H9 (cell line): Measurements from ENCODE around the gene PLD2. TPM values are rescaled to one million over a fixed set of nuclear protein-coding genes. Genes with fewer than 3 reads are reported as not detected.

ENCODE experiments used
- DNase-seq: peaks from one replicate; pipeline ENCODE4 v3.0.0-alpha.2; 2017
- H2AFZ ChIP-seq: one replicate; pipeline ENCODE4 v1.6.1; 2013; ENCODE audit warnings: mild to moderate bottlenecking, low read length, control low read depth, moderate library complexity
- H2AK5ac ChIP-seq: 2 replicates; pipeline ENCODE4 v1.6.1; 2013; ENCODE audit warnings: low read length, control low read depth, mixed read lengths; ENCODE audit not compliant: insufficient read length
- H2BK120ac ChIP-seq: one replicate; pipeline ENCODE4 v1.6.1; 2013; ENCODE audit warnings: low read depth, mild to moderate bottlenecking, low read length, control low read depth, inconsistent platforms; ENCODE audit not compliant: poor library complexity, severe bottlenecking
- H2BK12ac ChIP-seq: 2 replicates; pipeline ENCODE4 v1.6.1; 2013; ENCODE audit warnings: low read length, control low read depth, mixed read lengths, low read depth; ENCODE audit not compliant: insufficient read length
- H2BK15ac ChIP-seq: 2 replicates; pipeline ENCODE4 v1.6.1; 2013; ENCODE audit warnings: low read depth, low read length, control low read depth
- H2BK20ac ChIP-seq: one replicate; pipeline ENCODE4 v1.6.1; 2013; ENCODE audit warnings: low read depth, mild to moderate bottlenecking, low read length, control low read depth, inconsistent platforms; ENCODE audit not compliant: poor library complexity, severe bottlenecking
- H2BK5ac ChIP-seq: 2 replicates; pipeline ENCODE4 v1.6.1; 2013; ENCODE audit warnings: low read length, control low read depth, mixed read lengths; ENCODE audit not compliant: insufficient read length
- H3K14ac ChIP-seq: 2 replicates; pipeline ENCODE4 v1.6.1; 2013; ENCODE audit warnings: low read length, control low read depth; ENCODE audit not compliant: insufficient read depth
- H3K18ac ChIP-seq: 2 replicates; pipeline ENCODE4 v1.6.1; 2013; ENCODE audit warnings: low read depth, mild to moderate bottlenecking, mixed read lengths, low read length, control low read depth; ENCODE audit not compliant: insufficient read length
- H3K23ac ChIP-seq: 2 replicates; pipeline ENCODE4 v1.6.1; 2013; ENCODE audit warnings: low read length, control low read depth, mixed read lengths, low read depth; ENCODE audit not compliant: insufficient read length
- H3K23me2 ChIP-seq: 2 replicates; pipeline ENCODE4 v1.6.1; 2013; ENCODE audit warnings: low read depth, mild to moderate bottlenecking, mixed read lengths, low read length, control low read depth; ENCODE audit not compliant: insufficient read length, poor library complexity, severe bottlenecking
- H3K27ac ChIP-seq: 2 replicates; pipeline ENCODE4 v1.5.1; 2013; ENCODE audit warnings: low read length, control low read depth, mixed read lengths, low read depth; ENCODE audit not compliant: insufficient read length
- H3K27me3 ChIP-seq: 2 replicates; pipeline ENCODE4 v1.6.1; 2013; ENCODE audit warnings: low read length, control low read depth, inconsistent platforms; ENCODE audit not compliant: insufficient read depth
- H3K4ac ChIP-seq: 2 replicates; pipeline ENCODE4 v1.6.1; 2013; ENCODE audit warnings: low read depth, mild to moderate bottlenecking, control low read depth, inconsistent platforms, low read length, moderate library complexity
- H3K4me1 ChIP-seq: 2 replicates; pipeline ENCODE4 v1.6.1; 2013; ENCODE audit warnings: low read length, control low read depth, inconsistent platforms; ENCODE audit not compliant: insufficient read depth
- H3K4me2 ChIP-seq: 2 replicates; pipeline ENCODE4 v1.6.1; 2013; ENCODE audit warnings: low read length, control low read depth, mixed read lengths; ENCODE audit not compliant: insufficient read length, insufficient read depth
- H3K56ac ChIP-seq: 2 replicates; pipeline ENCODE4 v1.6.1; 2013; ENCODE audit warnings: low read depth, mild to moderate bottlenecking, mixed read lengths, low read length, control low read depth; ENCODE audit not compliant: insufficient read length
- H3K79me1 ChIP-seq: 2 replicates; pipeline ENCODE4 v1.6.1; 2013; ENCODE audit warnings: low read depth, mild to moderate bottlenecking, moderate library complexity, low read length, control low read depth, inconsistent platforms; ENCODE audit not compliant: insufficient read depth, poor library complexity, severe bottlenecking
- H3K79me2 ChIP-seq: 2 replicates; pipeline ENCODE4 v1.6.1; 2013; ENCODE audit warnings: low read length, control low read depth, inconsistent platforms; ENCODE audit not compliant: insufficient read depth
- H3K9ac ChIP-seq: 2 replicates; pipeline ENCODE4 v1.6.1; 2013; ENCODE audit warnings: low read length, control low read depth, mixed read lengths; ENCODE audit not compliant: insufficient read length; ENCODE audit errors: extremely low read depth
- H3K9me3 ChIP-seq: one replicate; pipeline ENCODE4 v1.6.1; 2013; ENCODE audit warnings: low read depth, low read length, inconsistent platforms; ENCODE audit not compliant: control insufficient read depth
- H3T11ph ChIP-seq: one replicate; pipeline ENCODE4 v1.6.1; 2013; ENCODE audit warnings: mild to moderate bottlenecking, low read length, control low read depth, inconsistent platforms
- H4K20me1 ChIP-seq: one replicate; pipeline ENCODE4 v1.6.1; 2013; ENCODE audit not compliant: control insufficient read depth, insufficient read length, insufficient read depth
- H4K5ac ChIP-seq: 2 replicates; pipeline ENCODE4 v1.6.1; 2013; ENCODE audit warnings: low read depth, mild to moderate bottlenecking, mixed read lengths, low read length, control low read depth; ENCODE audit not compliant: insufficient read length
- H4K8ac ChIP-seq: replicated peaks from 2 replicates; pipeline ENCODE4 v1.6.1; 2013; ENCODE audit warnings: low read length, control low read depth, mixed read lengths, low read depth; ENCODE audit not compliant: insufficient read length
- H4K91ac ChIP-seq: 2 replicates; pipeline ENCODE4 v1.6.1; 2013; ENCODE audit warnings: low read depth, mild to moderate bottlenecking, moderate library complexity, mixed read lengths, low read length, control low read depth; ENCODE audit not compliant: insufficient read length
- H3K27ac Mint-ChIP-seq, 3 experiments: 2 replicates in 2 of 3; 3 replicates in 1 of 3; pipeline ENCODE4 v1.8.0; 2020 to 2021; ENCODE audit warnings: mixed read lengths in 3 of 3, mild to moderate bottlenecking in 1 of 3, moderate library complexity in 1 of 3
- H3K27me3 Mint-ChIP-seq: 2 replicates; pipeline ENCODE4 v1.8.0; 2021; ENCODE audit warnings: low read depth, mild to moderate bottlenecking, moderate library complexity, mixed read lengths
- H3K36me3 Mint-ChIP-seq, 3 experiments: 2 replicates in 2 of 3; 3 replicates in 1 of 3; pipeline ENCODE4 v1.8.0; 2020 to 2021; ENCODE audit warnings: low read depth in 3 of 3, mixed read lengths in 3 of 3; ENCODE audit not compliant: insufficient read depth in 1 of 3
- H3K4me1 Mint-ChIP-seq, 2 experiments: 2 replicates each; pipeline ENCODE4 v1.8.0; 2020; ENCODE audit warnings: mixed read lengths in 2 of 2
- H3K4me3 Mint-ChIP-seq, 2 experiments: 2 replicates in 1 of 2; 3 replicates in 1 of 2; pipeline ENCODE4 v1.8.0; 2020 to 2021; ENCODE audit warnings: mild to moderate bottlenecking in 2 of 2, mixed read lengths in 2 of 2, moderate library complexity in 1 of 2
- H3K9me3 Mint-ChIP-seq, 2 experiments: 2 replicates in 1 of 2; 3 replicates in 1 of 2; pipeline ENCODE4 v1.8.0; 2020; ENCODE audit warnings: mild to moderate bottlenecking in 2 of 2, mixed read lengths in 2 of 2, moderate library complexity in 1 of 2
- CTCF ChIP-seq: fragments of 200-600 bp; sonication (generic); conservative IDR thresholded peaks from 3 replicates; pipeline ENCODE4 v1.8.0; 2021; ENCODE audit warnings: antibody characterized with exemption, mild to moderate bottlenecking
- WGBS: extraction: QIAGEN DNeasy Blood & Tissue Kit; methylation state at CpG from one replicate; pipeline ENCODE4 v1.1.7; 2013; ENCODE audit warnings: missing lambda C conversion rate, low lambda C conversion rate, mixed read lengths; ENCODE audit not compliant: insufficient read length; ENCODE audit errors: extremely low coverage; 5-methylcytosine and 5-hydroxymethylcytosine counted together
- total RNA-seq: library from RNA; stranded (reverse); gene quantifications from 2 replicates; pipeline ENCODE4 v1.2.1, GENCODE V29; 2021

Gene PLD2
- total RNA-seq, 1 experiment from 2014 or later = 63.3 TPM

- Histone ChIP-seq H4K5ac (no peak overlapping the region), H2BK15ac (no peak overlapping the region), H4K8ac (no peak overlapping the region), H3K56ac (no peak overlapping the region), H3K4ac (no peak overlapping the region), H2BK12ac (no peak overlapping the region), H2BK120ac (no peak overlapping the region), H3K14ac (no peak overlapping the region), H3K23ac (no peak overlapping the region), H3K4me2 (no peak overlapping the region), H3T11ph (no peak overlapping the region), H3K23me2 (no peaks in the 10 kb centered on the region), H2BK5ac (no peak overlapping the region), H2AFZ (no peak overlapping the region), H2AK5ac (no peak overlapping the region), H3K79me2 (no peaks in the 10 kb centered on the region), H3K27me3 (no peaks in the 10 kb centered on the region), H3K79me1 (no peaks in the 10 kb centered on the region), H4K20me1 (no peaks in the 10 kb centered on the region), H3K18ac (no peak overlapping the region), H3K9ac (no peak overlapping the region), H4K91ac (no peak overlapping the region), H2BK20ac (no peak overlapping the region), H3K27ac (no peak overlapping the region), H3K9me3 (no peaks in the 10 kb centered on the region), H3K4me1 (no peaks in the 10 kb centered on the region)
- DNase-seq = no peak
- Mint-ChIP-seq H3K4me1 (no peaks in the 10 kb centered on the region), H3K27ac (no peak overlapping the region), H3K9me3 (no peaks in the 10 kb centered on the region), H3K4me3 (no peak overlapping the region), H3K36me3 (no peaks in the 10 kb centered on the region), H3K27me3 (peaks cover 8% of the 10 kb centered on the region)
- TF ChIP-seq CTCF = no peak
- no CpG with 5 or more reads among the region's 9 CpGs for WGBS
Observed at GRCh38 chr17:4766723-4767122, 40.2 kb upstream of the PLD2 start.
